NCI-H446 (cell line): Measurements from ENCODE around the gene LILRB2.
A peak's percentile ranks its signal among the peaks of the same experiment; 100 is the strongest.
"Not testable (repeated sequence)": the region's sequence is repeated elsewhere in the genome, so short reads cannot be mapped to it uniquely, and the experiment has no call there.

ENCODE experiments used
- DNase-seq, 2 experiments: peaks; one replicate each; lab custom pipeline; 2025; lab: John Stamatoyannopoulos, UW

LILRB2 gene

DNA sequence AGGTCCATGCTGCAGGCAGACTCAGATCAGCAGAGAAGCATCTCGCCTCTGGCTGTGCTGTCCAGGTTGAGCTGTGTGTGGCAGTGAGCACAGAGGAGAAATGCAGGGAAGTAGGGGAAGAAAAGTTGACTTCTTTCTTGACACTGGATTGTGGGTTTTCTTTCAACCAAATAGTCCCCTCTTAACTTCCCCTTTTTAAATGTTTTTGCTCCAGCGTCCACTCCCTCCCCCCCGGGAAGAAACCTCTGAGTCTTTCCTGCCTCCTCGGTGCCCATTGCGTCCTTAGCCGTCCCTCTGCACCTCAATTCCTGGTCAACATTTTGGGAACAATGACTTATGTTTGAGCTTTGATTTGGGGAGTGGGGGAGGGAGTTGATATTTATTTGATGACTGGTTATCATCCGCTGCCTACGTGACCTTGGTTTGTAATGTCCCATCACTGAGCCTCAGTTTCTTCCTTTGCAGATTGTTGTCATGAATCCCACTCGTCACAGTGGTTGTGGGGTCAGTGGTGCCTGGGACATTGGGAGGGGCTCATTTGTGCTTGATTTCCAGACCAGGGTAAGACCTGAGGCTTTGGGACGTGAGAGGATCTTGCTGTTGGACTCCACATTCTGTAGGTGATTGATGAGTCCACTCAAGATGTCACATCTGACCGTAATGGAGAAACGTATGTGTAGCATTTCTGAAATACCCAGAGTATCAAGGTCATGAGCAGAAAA, at the start of gene LILRB2:
Gene LILRB2, minus strand, starts transcription at position 104 of the 722 bp plus-strand sequence. CDS start 614 bp downstream, outside the sequence.
- DNase-seq, result no peak

DNA sequence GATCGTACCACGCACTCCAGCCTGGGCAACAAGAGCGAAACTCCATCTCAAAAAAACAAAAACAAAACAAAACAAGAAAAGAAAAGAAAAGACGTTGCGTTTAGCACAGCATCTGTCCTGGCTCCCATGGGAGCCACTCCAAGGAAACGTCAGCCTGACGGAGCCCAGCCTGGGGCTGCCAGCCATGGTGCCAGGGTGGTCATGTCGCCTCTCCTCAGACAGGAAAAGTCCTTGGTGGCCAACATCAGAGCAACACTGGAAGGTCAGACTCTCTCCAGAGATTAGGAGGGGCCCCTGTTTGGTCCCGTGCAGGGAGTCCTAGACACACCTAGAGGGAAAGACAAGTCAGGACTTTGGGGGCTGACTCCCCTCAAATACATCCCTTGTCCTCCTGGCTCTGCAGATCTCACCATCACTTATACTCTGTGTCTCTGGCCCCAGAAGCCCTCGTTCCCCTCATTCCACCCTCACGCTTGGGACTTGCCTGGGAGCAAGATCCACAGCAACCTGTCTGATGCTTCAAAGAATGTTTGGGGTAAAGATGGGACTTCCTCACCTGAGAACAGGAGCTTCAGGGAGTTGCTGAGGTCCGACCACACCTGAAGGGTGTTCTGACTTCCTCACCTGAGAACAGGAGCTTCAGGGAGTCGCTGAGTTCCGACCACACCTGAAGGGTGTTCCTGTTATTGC, 48.7 kb upstream of the LILRB2 start:
- no peak for DNase-seq

DNA sequence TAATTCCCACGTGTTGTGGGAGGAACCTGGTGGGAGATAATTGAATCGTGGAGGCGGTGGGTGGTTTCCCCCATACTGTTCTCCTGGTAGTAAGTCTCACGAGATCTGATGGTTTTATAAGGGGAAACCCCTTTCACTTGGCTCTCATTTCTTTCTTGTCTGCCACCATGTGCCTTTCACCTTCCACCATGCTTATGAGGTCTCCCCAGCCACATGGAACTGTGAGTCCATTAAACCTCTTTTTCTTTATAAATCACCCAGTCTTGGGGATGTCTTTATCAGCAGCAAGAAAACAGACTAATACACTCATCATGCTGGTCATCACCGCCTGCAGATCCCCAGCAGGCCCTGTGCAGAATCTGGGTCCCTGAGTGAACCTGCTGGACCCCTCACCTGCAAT, 47.9 kb upstream of the LILRB2 start:
- not testable (repeated sequence) for DNase-seq

DNA sequence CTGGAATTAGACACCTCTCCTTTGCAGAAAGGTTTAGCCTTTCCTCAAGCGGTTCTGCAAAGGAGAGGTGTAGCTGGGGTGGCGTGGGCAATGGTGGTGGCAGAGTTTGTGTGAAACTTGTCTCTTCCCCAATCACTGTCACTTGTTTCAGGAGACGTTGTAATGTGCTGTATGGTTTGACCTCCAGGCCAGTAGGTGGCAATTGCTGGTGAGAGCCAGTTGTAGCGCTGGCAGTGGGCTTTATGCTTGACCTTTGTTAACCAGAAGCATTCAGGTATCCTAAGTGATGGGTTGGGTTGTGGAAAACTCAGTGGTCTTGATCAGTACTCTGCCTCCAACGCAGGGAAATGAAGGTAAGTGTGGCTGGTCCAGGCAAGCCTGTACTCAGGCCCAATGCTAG, 44.7 kb upstream of the LILRB2 start:
- no peak for DNase-seq

DNA sequence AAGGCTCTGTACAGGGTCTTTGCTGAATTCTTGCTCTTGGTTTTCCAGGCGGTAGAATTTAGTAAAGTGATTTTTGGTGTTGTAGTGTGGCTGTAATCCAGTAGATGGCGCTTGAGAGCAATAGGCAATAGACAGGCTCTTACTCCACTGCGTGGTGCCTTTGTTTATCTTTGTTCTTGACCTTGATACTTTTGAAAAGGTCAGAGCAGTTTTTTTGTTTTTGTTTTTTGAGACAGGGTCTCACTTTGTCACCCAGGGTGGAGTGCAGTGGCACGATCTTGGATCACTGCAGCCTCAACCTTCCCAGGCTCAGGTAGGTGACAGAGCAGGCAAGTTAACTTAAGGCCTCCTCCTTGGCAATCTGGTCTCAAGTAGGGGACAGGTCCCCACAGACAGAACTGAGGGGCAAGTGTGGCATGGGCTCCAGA, 44.3 kb upstream of the LILRB2 start:
- DNase-seq, result peak; percentile 1 to 54

DNA sequence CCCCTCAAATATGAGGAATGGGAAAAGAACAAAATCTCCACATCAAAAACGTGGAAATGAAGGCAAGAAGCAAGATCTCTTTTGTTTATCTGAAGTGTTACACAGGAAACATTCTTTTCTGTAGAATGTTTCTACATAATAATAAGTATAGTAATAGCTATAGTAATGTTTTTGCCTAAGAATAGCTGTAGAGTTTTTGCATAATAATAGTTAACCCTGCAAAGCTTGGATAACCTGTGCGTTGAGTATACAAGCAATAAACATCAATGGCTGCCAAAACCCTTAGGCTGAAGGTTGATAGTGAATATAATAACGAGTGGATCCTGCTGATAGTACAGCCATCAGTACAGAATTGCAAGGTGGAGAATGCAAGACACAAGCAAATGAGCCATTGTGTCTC, 43.2 kb upstream of the LILRB2 start:
- DNase-seq, result no peak

DNA sequence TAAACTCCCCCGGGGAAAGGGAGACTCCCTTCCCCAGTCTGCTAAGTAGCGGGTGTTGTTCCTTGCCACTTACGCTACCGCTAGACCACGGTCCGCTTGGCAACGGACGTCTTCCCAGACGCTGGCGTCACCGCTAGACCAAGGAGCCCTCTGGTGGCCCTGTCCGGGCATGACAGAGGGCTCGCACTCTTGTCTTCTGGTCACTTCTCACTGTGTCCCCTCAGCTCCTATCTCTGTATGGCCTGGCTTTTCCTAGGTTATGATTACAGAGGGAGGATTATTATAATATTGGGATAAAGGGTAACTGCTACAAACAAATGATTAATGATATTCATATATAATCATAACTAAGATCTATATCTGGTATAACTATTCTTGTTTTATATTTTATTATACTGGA, 42.0 kb upstream of the LILRB2 start:
- not testable (repeated sequence) for DNase-seq

DNA sequence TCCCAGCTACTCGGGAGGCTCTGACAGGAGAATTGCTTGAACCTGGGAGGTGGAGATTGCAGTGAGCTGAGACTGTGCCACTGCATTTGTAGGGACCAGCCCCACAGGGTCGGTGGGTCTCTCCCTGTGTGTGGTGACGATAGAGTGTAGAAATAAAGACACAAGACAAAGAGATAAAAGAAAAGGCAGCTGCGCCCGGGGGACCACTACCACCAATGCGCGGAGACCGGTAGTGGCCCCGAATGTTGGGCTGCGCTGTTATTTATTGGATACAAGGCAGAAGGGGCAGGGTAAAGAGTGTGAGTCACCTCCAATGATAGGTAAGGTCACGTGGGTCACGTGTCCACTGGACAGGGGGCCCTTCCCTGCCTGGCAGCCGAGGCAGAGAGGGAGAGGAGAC, 41.4 kb upstream of the LILRB2 start:
- DNase-seq, result not testable (repeated sequence)

DNA sequence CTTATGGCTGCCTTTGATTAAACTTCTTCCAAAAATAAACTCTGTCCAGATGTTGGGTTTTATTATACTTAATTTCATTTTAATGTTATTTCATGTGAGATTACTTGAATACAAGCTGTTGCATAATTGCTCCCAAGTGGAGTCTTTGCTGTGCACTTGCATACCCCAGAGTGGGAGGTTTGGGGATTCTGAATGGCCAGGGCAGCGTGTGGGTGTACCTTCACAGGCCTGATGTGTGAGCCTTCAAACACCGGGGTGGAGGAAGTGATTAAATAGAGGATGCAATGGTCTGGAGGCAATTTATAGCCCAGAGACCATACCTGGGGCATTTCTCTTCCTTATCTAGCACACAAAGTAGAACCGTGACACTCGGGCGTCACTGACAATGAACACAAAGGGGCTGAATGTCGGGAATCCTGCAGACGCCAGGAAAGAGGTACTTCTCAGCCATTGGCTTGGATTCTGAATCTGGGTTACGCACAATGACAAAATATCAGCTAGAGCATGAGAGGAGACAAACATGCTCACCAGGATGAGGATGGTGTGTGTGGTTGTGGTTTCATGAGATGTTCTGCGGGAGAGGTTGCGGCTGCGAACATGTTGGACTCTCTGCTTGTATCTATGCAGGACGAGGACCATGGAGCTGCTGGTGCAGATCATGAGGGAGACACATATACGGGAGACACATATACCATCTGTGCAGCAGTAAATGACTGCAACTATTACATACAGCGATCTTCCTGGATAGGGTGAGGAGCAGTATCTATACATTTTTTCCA, 39.2 kb upstream of the LILRB2 start:
- DNase-seq, result no peak

DNA sequence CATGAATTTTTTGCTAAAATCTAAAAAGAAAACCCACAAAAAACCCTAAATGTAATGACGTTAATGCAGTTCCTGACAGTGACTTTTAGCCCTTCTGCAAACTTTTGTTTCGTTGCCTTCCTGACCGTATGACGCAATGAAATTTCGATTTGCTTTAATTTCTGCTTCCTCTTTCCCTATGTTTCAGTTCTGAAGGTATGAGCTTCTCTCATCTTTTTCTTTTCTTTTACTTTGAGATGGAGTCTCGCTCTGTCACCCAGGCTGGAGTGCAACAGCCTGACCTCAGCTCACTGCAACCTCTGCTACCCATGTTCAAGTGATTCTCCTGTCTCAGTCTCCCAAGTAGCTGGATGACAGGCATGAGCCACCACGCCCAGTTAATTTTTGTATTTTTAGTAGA, 38.1 kb upstream of the LILRB2 start:
- no peak for DNase-seq

DNA sequence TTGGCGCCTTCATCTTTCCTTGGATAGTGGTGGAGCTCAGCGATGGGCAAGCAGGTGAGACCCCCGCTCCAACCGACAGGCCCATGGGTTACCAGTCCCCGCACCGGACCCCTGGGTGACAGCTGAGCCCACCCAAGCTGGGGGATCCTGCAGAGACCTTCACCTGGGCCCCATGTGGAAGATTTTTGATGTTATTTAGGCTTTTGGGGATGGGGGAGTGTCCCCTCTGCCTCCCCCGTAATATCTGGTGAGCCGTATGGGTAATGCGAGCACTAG, 37.0 kb upstream of the LILRB2 start:
- no peak for DNase-seq

DNA sequence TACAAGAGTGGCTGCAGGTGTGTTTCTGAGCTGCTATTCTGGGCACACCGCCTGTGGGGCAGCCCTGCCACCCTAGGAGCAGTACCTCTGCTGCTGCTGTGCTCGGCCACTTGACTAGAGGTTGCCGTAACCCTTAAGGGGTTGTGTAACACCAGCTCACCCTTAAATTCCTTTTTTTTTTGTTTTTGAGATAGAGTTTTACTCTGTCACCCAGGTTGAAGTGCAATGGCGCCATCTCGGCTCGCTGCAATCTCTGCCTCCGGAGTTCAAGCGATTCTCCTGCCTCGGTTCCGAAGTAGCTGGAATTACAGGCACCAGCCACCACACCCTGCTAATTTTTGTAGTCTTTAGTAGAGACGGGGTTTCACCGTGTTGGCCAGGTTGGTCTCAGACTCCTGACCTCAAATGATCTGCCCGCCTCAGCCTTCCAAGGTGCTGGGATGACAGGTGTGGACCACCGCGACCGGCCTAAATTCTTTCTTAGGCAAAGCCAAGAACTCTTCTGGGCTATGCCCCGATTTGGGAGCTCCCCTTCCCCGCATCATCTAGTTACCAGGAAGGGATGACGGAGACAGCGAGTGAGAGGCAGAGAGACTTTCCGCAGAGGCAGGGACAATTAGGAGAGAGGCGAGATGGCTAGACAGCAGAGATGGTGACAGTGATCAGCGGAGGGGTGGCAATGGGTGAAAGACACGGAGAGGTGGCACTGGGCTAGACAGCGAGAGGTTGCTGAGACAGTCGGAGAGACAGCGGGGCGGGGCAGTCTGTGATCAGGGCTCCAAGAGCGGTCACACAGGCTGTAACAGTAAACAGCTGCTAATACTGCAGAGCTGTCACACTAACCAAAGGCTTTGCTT, 36.4 kb upstream of the LILRB2 start:
- DNase-seq, result no peak

DNA sequence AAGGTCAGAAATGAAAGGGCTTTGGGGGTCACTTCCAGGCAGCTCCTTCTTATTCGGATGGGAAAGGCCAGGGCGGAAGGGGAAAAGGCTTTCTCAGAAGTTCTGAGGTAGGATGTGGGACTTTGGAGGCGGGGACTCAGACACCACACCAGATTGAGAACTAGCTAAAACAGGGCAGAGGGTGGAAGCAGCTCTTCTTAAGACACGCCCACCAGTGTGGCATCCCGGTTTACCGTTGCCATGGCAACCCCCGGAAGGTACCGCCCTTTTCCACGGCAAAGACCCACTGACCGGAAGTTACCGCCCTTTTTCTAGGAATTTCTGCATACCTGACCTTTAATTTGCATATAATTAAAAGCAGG, 35.8 kb upstream of the LILRB2 start:
- no peak for DNase-seq

DNA sequence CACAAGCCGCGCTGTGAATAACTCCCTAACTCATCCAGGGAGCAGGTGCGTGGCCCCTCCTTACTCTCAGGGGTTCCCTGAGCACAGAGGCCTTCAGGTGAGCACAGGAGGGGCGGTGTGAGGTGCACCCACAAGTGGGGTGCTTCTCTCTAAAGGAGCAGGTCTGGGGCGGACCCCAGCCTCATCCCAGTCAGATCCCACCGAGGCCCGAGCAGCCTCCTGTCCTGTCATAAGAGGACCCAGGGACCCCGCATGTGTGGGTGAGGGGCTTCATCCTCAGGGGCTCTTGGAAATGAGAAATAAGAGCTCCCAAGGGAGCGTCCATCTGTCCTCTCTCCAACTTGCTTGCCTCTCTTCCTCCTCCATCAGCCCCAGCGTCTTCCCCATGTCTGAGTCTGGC, 35.0 kb upstream of the LILRB2 start:
- no peak for DNase-seq

DNA sequence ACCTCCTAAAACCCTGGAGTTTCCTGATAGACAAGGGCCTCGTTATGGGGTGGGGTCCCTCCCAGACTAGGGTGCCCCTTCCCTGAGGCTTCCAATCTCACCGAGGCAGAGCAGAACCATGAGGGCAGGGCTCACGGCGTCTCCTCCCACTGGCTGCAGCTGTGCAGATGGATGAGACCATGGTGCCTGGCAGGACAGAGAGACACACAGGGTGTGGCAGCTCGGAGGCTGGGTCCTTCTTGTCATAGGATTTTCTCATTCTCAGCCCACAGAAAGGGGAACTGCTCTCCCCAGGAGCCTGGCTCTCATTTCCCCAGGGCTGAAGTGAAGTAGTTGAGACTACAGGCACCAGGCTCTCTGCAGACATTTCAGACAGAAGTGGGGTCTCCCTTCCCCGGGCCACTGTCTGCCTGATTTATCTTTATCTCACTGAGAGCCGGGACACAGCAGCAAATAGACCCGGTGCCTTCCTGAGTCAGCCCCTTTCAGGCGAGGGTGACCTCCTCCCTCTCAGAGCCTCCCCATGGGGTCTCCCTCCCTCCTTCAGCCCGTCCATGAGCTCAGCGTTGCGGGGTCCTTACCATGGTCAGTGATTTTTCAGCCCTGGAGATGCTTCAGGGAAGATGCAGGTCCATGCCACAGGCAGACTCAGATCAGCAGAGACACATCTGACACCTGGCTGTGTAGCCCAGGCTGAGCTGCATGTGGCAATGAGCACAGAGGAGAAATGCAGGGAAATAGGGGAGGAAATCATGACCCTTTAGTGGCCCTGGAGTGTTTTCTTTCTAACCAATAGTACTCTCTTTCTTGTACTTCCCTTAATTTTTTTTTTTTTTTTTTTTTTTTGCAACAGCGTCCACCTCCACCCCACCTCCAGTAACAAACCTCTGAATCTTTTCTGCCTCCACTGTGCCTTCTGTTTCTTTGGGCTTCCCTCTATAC, 31.8 kb upstream of the LILRB2 start, which contains the start of gene LILRA5:
Gene LILRA5, minus strand, starts transcription at position 731 of the 942 bp plus-strand sequence. Its CDS starts 147 bp downstream, at position 584.
- DNase-seq, result no peak

DNA sequence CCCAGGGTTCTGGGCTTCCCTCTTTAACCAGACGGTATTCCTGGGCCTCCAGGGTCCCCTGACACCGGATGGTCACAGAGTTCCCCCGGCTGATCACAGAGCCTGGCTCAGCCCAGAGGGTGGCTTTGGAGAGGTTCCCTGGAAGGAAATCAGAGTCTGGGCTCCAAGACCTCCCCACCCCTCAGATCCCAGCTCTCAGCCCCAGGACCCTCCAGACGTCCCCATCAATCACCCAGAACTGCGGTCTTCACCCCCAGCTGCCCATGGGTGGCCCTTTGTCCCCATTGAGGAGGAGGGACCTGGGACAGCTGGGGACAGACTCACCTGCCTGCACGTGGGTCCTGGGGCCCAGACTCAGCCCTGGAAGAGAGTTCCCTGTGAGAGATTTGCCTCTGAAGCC, 31.1 kb upstream of the LILRB2 start:
- DNase-seq, result no peak

DNA sequence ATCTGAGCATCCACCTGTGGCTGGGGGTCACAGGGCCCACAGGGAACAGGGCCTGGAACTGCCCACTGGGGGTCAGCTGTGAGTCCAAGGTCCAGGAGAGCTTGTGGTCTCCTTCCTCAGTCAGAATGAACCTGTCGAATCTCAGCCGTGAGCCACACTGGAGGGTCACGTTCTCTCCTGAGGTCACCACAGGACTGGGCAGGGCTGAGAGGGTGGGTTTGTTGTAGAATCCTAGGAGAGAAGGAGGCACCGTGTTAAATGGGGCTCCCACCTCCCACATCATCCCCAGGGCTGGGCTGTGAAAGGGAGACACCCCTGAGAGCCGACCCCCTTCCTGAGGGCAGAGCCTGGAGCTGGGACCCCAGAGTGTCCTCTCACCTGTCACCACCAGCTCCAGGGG, 30.6 kb upstream of the LILRB2 start:
- DNase-seq, result no peak

DNA sequence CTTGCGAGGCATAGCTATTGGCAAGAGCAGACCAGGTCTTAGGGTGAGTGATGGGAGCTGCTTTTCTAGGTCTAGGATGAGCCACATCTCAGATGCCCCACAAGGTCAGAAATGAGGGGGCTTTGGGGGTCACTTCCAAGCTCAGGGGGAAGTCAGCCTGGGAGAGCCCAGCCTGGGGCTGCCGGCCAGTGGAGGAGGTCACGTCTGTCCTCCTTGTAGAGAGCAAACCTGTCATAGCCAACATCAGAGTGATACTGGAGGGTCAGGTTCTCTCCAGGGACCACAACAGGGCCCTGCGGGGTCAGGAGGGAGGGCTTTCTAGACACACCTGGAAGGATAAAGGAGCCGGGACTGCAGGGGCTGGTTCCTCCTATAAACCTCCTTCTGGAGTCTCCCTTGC, 29.6 kb upstream of the LILRB2 start:
- no peak for DNase-seq

DNA sequence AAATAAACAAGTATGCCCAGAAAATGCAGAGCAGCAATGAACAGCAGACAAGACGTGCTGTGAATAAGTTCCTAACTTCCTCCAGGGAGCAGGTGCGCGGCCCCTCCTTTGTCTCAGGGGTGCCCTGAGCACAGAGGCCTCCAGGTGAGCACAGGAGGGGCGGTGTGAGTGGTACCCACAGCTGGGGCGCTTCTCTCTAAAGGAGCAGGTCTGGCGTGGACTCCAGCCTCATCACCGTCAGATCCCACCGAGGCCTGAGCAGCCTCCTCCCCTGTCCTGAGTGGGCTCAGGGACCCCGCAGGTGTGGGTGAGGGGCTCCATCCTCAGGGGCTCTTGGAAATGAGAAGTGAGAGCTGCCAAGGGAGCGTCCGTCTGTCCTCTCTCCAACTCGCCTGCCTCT, 28.9 kb upstream of the LILRB2 start:
- DNase-seq, result no peak

DNA sequence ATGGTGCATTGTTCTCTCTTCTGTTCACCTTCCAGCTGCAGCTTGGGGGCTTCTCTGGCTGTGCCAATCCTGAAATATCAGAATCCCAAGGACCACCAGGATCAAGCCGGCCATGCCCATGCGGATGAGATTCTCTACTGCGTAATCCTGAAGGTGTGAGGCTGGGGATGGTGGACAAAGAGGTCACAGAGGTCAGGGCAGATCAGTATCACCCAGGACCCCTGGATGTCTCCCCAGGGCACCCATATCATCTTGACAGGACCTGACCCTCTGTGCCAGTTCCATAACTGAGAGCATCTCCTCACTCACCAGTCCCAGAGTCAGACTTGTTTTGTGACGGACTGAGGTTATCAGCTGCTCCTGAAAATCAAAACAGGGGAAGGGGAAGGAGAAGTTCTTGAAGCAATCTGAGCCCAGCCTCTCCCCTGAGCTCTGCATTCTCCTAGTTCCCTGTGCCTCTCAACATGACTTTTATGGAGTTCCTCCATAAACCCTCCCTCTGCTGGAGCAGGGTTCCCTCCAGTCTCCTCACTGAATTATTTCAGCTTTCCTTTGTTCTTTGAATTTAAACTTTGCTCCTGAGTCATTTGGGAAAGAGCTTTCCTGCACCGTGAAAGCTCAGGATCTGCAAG, 26.6 kb upstream of the LILRB2 start:
- DNase-seq, result no peak

DNA sequence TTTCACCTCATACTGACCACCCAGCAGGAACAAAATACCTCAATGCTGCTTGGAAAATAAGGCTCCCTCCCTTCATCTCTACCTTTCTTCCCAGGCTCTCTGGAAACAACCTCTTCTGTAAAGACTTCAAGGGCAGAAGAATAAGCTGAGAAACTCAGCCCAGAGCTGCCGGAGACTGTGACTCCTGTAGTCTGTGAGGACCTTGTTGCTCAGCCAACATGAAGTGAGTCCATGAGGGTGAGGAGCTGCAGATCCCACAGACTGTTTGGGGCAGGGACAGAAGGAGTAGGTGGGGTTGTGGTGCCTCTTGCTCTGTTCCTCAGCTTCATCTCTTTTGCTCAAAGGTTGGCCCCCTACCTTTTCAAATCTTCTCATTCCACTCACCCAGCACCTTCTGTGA, 24.2 kb upstream of the LILRB2 start:
- no peak for DNase-seq
